ENCODE data around the gene ZNF800.
A peak's percentile ranks its signal among the peaks of the same experiment; 100 is the strongest.

Gene ZNF800

GRCh38 chr7:127418459-127418858 is 26.0 kb upstream of the ZNF800 start:
- TF ChIP-seq CTCF (IDR thresholded peaks at IDR 0.05; ENCODE audit: extremely low read depth, insufficient read depth, missing control alignments), result no peak
- in situ Hi-C loops (cut with MboI; ENCODE audit: low pct_unique_long_range_greater_than_20kb, low sequenced_read_pairs, unreplicated experiment), result no loop called here
- DNase-seq (ENCODE audit: low spot score), result no peak

GRCh38 chr7:127417346-127417745 is 24.8 kb upstream of the ZNF800 start:
- in situ Hi-C loops (cut with MboI; ENCODE audit: low pct_unique_long_range_greater_than_20kb, low sequenced_read_pairs, unreplicated experiment), result no loop called here
- TF ChIP-seq CTCF (IDR thresholded peaks at IDR 0.05; ENCODE audit: extremely low read depth, insufficient read depth, missing control alignments), result no peak

GRCh38 chr7:127415060-127415742 is 22.7 kb upstream of the ZNF800 start:
- no peak for TF ChIP-seq CTCF (IDR thresholded peaks at IDR 0.05; ENCODE audit: extremely low read depth, insufficient read depth, missing control alignments)
- in situ Hi-C loops (cut with MboI; ENCODE audit: low pct_unique_long_range_greater_than_20kb, low sequenced_read_pairs, unreplicated experiment), result no loop called here
- no peak for DNase-seq (ENCODE audit: low spot score)

More at GRCh38 chr7:127417346-127417745, 24.8 kb upstream of the ZNF800 start:
- peak; percentile 45 for DNase-seq (ENCODE audit: low spot score)

- TF ChIP-seq CTCF (IDR thresholded peaks at IDR 0.05; ENCODE audit: extremely low read depth, insufficient read depth, missing control alignments), result no peak
- in situ Hi-C loops (cut with MboI; ENCODE audit: low pct_unique_long_range_greater_than_20kb, low sequenced_read_pairs, unreplicated experiment), result loop anchor here (5.0 kb wide), 1 partner anchor 67 kb away; no protein-coding TSS in a partner anchor
- DNase-seq (ENCODE audit: low spot score), result no peak
Observed at GRCh38 chr7:127413962-127414361, 21.5 kb upstream of the ZNF800 start.

GRCh38 chr7:127413326-127413725 is 20.8 kb upstream of the ZNF800 start:
- no peak for TF ChIP-seq CTCF (IDR thresholded peaks at IDR 0.05; ENCODE audit: extremely low read depth, insufficient read depth, missing control alignments)
- in situ Hi-C loops (cut with MboI; ENCODE audit: low pct_unique_long_range_greater_than_20kb, low sequenced_read_pairs, unreplicated experiment), result loop anchor here (5.0 kb wide), 1 partner anchor 66 kb away; no protein-coding TSS in a partner anchor
- no peak for DNase-seq (ENCODE audit: low spot score)

GRCh38 chr7:127411176-127411575 is 18.7 kb upstream of the ZNF800 start:
- in situ Hi-C loops (cut with MboI; ENCODE audit: low pct_unique_long_range_greater_than_20kb, low sequenced_read_pairs, unreplicated experiment), result loop anchor here (5.0 kb wide), 1 partner anchor 64 kb away; no protein-coding TSS in a partner anchor
- TF ChIP-seq CTCF (IDR thresholded peaks at IDR 0.05; ENCODE audit: extremely low read depth, insufficient read depth, missing control alignments), result no peak
- DNase-seq (ENCODE audit: low spot score), result no peak
